ENCODE measurements around the gene ATXN1L.
A peak's percentile ranks its signal among the peaks of the same experiment; 100 is the strongest.
"Not testable (repeated sequence)": the region's sequence is repeated elsewhere in the genome, so short reads cannot be mapped to it uniquely, and the experiment has no call there.

Gene ATXN1L

DNA sequence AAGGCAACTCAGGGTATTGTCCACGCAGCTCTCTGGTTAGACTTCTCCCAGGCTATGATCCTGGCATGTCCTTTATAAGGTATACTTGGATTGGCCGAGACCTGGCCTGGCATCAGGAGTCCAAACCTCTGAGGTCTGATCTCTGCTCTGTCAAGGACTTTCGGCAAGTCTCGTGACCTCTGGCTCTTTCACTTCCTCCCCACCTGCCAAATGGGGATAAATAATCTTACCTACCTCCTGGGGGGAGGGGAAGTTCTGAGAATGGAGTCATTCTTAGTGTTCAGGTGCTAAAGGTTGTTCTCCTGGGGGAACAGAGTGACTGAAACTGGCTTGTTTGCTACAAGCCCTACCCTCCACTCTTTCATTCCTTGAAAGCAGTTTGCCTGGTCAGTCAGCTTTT, 7.6 kb downstream of the ATXN1L start:
- DNase-seq = no peak

DNA sequence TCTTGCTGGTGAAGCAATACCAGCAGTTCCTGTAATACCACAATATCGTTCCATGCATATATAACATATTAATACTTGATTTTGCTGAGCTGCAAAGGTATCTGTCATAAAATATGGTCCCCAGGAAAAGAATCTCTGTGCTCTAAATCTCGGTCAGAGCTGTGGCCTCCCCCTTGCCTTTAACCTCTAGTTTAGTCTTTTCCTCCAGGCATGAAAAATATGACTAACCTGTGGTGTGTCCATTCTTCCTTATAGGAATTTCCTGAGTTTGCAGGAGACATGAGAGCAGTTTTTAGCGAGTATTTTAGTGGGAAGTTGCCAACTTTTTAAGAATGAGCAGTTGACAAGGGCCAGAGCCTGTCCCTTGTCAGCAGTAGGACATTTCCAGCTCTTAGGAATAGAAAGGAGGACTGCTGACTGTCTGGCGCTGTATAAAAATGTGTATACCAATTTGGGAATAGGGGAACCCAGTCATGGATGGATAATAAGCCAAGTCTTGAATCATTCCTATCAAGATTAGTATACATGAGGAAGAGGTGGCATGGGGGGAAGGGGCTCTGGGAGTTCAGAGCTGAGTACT, 8.7 kb downstream of the ATXN1L start:
- DNase-seq = no peak

DNA sequence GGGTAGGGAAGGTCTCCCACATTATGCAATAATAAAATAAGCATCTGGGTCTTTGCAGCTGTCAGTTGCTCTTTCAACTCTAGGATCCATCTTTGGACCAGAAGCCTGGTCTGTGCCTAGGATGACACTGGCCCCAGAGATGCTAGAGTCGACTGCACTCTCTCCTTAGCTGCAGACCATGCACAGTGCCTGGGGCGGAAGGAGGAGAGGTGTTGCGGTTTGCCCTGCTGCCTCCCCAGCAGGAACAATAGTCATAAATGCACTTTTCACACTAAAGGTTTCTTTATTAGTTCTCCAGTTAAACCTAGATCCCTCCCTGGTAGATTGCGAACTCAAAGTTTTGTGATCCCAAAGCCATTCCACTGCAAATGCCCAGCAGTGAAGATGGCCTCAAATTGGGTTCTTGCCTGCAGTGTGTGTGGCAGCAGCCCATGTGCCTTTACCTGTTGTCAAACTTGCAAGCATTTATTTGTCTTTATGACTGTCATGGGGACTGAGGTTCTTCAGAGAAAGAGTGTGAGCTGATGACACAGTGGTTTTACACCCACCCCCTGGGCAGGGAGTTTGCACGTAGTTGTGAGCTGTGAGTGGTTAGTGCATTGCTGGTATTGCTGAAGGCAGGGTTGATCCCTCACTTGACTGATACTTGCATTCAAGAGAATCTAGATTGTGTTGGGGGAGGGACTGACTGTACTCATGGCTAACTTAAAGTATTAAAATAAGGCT, 10.3 kb downstream of the ATXN1L start:
- no peak for DNase-seq

DNA sequence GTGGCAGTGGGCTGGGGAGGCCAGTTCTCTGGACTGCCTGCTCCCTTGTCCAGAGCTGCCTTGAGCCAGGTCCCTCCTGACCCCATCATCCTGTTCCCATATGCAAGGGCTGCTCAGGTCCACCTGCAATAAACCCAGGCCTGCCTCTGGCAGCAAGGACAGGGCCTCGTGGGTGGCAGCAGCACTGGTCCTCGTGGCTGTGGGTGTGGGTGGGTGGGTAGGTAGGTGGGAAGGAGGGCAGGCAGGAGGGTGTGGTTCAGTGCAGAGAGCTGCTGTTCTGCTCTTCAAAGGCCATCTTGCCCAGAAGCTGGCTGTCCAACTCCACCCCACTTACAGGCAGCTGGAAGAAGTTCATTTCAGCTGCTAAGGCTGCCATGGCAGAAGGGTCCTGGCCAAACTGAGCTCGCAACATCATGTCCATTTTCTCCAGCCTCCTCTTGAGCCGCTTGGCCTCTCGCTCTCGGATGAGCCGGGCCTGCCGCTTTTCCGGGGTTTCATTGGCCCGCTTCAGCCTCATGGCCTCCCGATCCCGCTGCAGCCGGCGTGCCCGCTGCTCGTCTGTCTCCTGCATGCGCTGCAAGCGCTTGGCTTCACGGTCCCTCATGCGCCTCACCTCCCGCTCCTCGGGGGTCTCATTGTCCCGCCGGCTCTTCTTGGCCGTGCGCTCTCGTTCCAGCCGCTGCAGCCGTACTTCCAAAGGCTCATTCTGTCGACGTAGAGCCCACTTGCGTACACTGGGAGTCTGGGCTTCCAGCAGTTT, 14.2 kb downstream of the ATXN1L start:
- DNase-seq = no peak

DNA sequence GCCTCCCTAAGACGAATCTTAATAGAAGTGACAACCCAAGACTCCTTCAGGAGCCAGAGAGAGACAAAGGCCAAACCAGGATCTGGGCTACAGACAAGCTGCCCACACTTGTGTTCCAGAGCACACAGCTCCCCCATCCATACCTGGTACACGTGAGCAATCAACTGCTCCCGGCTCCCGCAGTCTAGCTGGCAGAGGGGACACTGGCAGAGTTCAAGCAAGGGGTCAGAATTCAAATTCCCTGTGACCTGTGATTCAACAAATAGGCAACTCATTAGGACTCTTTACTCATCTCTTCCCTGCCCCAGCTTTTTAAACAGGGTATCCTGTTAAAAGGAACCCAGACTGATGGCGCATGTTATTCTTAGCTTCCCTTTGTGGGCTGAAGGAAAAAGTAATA, 18.2 kb downstream of the ATXN1L start:
- no peak for DNase-seq

DNA sequence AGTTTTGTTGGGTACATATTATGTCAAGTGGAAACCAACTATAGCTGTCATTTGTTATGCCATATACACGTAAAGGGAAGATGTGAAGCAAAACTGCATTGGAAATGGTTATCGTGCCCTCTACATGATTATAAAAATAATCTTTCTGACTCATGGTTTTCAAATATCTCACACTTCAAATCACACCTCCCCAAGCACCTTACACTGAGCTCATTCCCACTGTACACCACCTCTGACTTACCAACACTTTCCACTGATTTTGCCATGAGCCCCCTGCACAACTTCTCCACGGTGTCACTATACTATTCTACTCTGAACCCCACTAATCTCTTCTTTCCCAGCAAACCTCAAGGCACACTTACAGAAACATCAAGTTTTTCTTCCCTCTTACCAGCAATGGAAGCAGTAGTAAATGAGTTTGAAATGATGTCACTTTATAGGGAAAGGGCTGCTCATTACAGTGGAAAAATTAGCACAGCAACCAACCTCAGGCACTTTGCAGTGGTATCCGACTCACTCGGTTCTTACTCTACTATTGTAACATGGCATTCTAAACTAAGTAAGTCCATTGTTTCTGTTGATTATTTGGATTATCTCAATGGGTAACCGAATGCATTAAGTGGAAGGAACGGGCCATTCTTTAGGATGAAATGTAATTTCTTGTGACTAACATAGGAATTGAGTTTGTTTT, 19.5 kb downstream of the ATXN1L start:
- DNase-seq = no peak

DNA sequence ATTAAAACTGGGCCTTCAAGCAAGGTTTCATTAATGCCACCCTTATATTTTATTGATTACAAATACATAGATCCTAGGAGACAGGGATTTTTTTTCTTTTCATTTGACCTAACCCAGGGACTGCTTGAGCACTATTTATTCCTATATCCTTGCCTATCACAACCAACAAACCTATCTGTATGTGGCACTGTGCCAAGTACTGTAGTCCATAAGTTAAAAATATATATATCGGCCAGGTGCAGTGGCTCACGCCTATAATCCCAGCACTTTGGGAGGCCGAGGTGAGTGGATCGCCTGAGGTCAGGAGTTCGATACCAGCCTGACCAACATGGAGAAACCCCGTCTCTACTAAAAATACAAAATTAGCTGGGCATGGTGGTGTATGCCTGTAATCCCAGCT, 21.4 kb downstream of the ATXN1L start:
- DNase-seq = not testable (repeated sequence)

DNA sequence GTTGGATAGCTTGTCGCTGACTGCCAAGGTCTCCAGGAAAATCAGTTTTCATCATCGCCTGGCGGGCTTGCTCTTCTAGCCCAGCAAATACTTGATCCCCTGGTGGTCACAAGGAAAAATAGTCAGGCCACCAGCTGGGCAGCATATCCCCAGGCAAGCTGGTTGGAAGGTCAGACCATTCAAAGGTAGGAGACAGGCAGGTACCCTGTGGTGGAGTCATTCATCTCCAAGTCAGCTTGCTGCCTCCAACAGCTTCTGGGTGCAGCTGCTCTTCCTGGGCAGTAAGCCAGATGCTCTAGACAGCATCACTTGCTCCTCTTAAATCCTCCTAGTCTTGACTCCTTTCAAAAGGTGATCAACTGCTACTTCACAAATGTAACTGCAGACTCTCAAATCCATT, 22.2 kb downstream of the ATXN1L start:
- DNase-seq = no peak

DNA sequence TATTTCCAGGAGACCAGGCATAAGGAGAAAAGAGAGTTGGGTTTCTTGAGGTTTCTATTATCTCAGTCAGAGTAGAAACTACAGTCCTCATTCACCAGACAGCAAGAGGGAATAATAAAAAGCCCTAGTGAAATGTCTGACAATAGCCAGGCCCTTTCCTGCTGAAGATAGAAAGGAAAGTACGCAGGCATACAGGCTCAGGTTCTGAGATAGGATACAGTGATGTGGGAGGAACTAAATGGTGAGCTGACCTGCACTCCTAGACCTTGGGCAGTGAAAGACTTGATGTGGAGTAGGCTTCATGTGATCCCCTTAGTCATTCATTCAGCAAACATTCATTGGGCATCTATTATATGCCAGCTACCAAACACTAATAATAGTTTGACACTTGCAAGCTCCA, 23.3 kb downstream of the ATXN1L start:
- DNase-seq = no peak

DNA sequence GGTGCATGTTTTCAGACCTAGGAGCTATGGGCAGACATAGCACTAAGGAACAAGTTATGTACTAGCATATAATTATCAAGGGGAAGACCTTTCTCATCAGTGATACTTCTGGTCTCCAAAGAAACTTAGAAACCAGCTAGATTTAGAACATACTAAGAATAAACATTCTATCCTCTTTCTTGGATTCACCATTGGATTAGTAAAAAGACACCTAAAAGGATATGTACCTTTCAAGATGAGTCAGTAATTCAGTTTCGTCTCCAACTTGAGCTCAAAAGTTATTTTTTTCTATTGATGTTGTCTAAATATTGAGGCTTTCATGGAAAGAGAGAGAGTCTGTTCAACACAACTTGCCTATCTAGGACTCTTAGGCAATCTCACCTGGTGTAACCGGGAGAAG, 25.0 kb downstream of the ATXN1L start:
- DNase-seq = no peak

DNA sequence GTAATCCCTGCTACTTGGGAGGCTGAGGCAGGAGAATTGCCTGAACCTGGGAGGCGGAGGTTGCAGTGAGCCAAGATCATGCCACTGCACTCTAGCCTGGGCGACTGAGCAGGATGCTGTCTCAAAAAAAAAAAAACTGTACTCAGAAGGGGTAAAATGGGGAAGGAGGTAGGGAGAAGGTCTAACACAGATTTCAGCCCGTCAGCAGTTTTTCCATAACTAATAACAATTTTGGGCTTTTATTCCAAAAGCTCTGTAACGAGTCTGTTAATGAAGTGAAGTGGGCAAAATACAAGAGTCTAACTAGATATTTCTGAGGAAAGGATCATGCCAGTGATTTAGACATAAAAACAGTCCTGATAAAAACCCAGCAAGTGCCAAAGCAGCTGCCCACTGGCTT, 27.4 kb downstream of the ATXN1L start:
- DNase-seq = no peak

DNA sequence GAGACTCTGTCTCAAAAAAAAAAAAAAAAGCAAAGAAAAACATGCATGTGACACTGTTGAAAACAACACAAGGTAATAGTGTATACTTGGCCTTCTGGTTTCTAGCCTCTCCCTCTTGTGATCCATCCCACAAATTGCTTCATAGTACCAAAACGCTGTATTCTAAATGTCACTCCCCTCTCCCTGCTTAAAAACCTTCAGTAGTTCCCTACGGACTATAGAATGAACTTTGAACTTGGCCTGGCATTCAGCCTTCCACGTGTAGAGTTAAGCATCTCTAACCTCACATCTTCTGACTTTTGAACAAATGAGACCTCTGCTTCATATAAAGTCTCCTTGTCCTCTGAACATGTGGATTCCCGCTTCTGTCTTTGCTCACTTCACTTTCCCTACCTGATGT, 33.1 kb downstream of the ATXN1L start:
- DNase-seq = no peak

DNA sequence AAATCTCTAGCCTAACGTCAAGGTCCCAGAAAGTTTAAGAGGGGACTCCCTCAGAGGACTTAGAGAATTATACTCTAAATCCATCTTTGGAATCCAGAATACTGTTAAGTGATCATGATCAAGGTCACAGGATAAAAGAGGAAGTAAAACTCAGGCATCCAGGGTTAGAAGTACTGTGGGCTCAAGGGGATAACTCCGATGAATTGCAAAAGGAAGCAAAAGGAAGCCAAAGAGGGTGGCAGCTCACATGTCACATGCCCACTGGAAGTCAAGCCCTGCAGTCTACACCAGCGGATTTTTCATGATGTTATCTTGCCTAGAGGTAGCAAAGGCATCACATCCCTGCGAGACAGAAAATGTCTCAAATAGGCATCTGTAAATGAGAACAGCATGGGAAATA, 34.4 kb downstream of the ATXN1L start:
- DNase-seq = no peak

DNA sequence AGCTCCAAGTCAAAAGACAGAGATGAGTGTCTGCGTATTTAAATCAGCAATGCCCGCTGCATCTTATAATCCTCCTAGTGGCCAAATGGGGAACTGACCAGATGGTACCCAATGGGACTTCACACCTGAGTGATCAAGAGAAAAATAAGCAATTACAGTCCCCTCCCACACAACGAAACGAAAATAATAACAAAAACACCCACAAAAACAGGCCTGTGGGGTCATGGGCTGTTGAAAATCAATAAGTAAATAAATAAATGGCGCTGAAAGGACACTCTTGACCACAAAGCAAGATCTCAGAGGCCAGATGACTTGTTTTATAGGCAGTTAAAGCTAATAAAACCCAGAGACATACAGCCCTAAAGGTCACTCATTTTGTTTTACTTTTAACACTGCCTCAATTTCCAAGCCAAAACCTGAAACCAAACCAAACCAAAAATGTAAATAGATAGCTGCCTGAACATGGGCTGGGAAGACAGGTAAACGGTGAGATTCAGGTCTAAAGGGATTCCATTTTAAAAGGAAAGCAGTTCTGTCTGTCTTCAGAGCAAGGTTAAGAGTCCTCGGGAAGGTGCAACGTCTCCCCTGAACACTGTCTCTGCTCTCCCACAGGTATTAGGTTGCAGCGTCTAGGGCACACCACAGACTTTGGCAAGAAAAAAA, 36.9 kb downstream of the ATXN1L start:
- no peak for DNase-seq

DNA sequence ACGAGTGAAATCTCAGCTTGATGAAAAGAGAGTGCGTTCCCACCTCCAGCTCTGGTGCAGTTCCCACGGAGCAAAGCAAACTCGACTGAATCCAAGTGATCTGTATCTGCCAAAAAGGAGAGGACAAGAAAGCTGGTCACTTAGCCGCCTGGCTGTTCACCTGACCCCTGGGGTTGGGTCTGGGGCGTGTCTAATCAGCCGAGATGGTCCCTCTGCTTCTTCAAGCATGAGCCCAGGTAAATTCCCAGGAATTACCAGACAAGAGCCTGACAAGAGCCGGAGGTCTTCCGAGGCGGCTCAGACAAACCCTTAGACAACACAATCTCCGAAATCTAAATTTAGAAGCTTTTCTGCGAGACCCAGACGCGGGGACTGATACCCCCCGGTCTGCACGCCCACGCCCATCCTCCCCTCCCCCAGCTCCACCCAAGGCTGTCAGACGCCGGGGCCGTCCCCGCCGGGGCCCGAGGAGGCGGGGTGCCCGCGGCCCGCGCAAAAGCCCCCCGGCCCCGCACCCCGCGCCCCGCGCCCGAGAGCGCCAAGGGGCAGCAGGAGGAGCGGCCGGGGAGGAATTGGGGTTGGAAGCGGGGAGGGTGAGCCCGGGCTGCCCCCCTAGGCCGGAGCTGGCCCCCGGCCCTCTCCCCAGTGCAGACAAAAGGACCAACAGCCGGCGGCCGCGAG, 37.5 kb downstream of the ATXN1L start:
- no peak for DNase-seq

DNA sequence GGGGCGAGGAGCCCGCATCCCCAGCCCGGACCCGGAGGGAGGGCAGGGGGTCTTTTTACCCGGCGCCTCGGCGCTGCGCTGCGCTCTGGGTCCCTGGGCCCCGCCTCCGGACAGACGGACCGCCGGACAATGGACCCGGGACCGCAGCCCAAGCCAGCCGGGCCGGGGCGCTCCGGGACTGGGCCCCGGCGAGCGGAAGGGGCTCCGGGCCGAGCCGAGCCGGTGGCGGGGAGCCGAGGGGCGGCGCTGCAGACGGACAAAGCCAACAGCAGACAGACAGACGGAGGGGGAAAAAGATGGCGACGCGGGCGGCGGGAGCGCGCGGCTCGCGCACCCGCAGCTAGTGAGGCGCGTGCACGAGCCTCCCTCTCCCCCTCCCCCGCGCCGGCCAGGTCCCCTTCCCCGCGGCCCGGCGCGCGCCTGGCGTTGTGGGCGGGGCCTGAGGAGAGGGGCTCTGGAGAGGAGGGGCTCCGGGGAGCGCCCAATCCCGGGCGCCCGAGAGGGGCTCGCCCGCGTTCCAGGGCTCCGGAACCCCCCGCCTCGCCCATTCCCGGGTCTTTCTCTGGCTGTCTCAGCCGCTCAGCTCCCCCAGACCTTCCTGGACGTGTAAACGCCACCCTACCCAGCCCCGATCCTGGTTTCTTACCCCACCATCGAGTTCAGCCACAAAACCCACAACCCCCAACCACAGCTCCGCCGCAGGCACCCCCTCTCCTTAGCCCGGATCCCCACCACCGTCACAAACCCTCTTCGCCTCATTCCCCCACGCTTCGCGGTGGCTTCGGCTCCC, 38.3 kb downstream of the ATXN1L start, which contains the start of gene ZNF821:
TSS of gene ZNF821 (minus strand) at position 334 of the 790 bp plus-strand sequence. CDS start 4,236 bp downstream, outside the sequence.
- DNase-seq = peak; percentile 48

DNA sequence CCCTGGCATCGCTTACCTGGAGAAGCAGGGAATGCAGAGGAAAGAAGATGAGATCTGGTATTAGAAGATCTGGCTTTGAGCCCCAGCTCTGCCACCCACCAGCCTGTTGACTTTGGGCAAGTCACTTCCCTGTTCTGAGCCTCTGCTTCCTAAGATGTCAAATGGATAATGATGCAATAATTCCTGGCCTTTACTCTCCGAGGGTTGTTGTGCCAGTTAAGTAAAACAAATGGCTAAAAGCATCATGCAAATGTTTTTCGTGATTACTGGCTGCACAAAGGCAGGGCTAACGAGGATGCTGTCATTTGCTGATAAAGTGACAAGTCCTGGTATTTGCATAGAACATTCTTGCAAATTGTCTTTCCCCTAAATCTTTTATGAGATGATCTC, 39.5 kb downstream of the ATXN1L start:
- no peak for DNase-seq

DNA sequence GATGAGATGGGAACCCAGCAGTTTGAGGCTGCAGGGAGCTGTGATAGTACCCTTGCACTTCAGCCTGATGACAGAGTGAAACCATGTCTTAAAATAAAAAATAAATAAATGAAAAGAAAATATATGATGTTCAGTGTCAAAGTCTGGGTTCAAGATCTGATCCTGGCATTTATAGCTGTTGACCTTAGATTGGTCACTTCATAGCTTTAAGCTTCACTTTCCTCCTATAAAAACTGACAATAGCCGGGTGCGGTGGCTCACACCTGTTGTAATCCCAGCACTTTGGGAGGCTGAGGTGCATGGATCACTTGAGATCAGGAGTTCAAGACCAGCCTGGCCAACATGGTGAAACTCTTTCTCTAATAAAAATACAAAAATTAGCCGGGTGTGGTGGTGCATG, 43.4 kb downstream of the ATXN1L start:
- DNase-seq = no peak

DNA sequence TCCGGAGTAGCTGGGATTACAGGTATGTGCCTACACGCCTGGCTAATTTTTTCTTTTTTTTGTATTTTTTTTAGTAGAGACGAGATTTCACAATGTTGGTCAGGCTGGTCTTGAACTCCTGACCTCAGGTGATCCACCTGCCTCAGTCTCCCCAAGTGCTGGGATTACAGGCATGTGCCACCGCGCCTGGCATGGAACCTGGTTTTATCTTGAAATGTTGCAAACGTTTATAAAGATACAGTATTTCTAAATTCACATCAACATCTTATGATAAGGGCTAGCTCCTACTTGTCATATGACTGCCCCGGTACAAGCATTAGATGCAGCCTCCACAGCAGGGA, 48.1 kb downstream of the ATXN1L start:
- DNase-seq = no peak

DNA sequence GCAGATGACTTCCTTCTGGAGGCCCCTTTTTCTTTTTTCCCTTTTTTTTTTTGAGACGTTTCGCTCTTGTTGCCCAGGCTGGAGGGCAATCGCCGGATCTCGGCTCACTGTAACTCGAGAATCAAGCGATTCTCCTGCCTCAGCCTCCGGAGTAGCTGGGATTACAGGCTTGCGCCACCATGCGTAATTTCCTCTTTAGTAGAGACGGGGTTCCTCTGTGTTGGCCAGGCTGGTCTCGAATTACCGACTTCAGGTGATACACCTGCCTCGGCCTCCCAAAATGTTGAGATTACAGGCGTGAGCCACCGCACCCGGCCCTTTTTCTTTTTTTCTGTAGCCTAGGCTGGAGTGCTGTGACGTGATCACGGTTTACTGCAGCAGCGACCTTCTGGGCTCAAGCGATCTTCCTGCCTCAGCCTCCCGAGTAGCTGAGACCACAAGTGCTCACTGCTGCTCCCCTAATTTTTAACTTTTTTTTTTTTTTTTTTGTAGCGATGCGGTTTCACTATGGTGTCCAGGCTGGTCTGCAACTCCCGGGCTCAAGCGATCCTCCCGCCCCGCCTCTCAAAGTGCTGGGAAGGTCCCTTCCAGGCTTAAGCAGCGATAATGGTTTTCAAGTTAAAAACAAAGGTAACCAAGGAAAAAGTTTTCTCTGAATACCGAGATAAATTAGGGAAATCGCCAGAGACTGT, 48.6 kb downstream of the ATXN1L start:
- DNase-seq = no peak

Measured in NCI-H1048 (cell line).